ENCODE measurements around the gene PEX10. TPM values are rescaled to one million over a fixed set of nuclear protein-coding genes. Genes with fewer than 3 reads are reported as not detected.
A peak's percentile ranks its signal among the peaks of the same experiment; 100 is the strongest.
"Not testable (repeated sequence)": the region's sequence is repeated elsewhere in the genome, so short reads cannot be mapped to it uniquely, and the experiment has no call there.

The PEX10 gene
- total RNA-seq = 10 to 100 TPM; 11.7 to 13.2 (median 12.2) TPM
- total RNA-seq (2013) = 9.2 TPM
- total RNA-seq = 9.1 to 34.6 (median 18.0) reads per million in 29 experiments

DNA sequence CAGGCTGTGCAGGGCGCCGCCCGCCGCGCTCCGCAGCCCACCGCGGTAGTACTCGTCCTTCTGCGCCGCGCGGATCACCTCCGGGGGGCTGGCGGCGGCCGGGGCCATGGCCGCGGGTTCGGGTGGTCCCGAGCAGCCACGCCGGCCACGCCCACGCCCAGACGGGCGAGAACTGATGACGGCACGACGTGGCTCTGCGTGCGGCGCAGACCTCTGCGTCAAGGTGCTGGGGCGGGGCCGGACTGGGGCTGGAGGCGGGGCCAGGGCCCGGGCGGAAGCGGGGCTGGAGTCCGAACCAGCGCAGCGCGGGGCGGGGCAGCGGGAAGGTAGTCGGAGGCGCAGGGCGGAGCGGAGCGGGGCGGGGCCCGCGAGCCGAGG, at the start of gene PEX10:
TSS of gene PEX10 (minus strand) at position 170 of the 378 bp plus-strand sequence. CDS start at position 108, 62 bp downstream.
- CTCF ChIA-PET = no interaction called here
- Mint-ChIP-seq H3K27ac (peak within 1 kb of the TSS; percentile 59 to 79), H3K4me1 (peaks cover 31 to 49% (median 39%) of the 10 kb centered on the region in 3 donors), H3K27me3 (no peaks in the 10 kb centered on the region), H3K4me3 (peak within 1 kb of the TSS; percentile 79 to 84 (median 81)), H3K9me3 (no peaks in the 10 kb centered on the region), H3K36me3 (peaks cover 4% of the 10 kb centered on the region)
- Histone ChIP-seq H3K27me3 (replicated peaks in 1 of 2; ENCODE audit: control insufficient read depth in 2 of 2, extremely low read depth in 1 of 2, insufficient read depth in 2 of 2, low read length in 1 of 2) (no peaks in the 10 kb centered on the region), H3K4me3 (ENCODE audit: control insufficient read depth in 1 of 2, extremely low read depth in 1 of 2, low read length in 1 of 2) (peak within 1 kb of the TSS; percentile 60 to 76), H3K9me3 (no peaks in the 10 kb centered on the region), H3K4me1 (ENCODE audit: control insufficient read depth in 1 of 2, extremely low read depth in 1 of 2, insufficient read depth in 2 of 2, low read length in 2 of 2) (peaks cover 24 to 54% of the 10 kb centered on the region in 2 experiments), H3K27ac (ENCODE audit: low read length) (peak within 1 kb of the TSS; percentile 64), H3K36me3 (ENCODE audit: control insufficient read depth in 2 of 2, extremely low read depth in 1 of 2, insufficient read depth in 1 of 2, low read length in 1 of 2) (peaks cover 8 to 15% of the 10 kb centered on the region in 2 donors)
- POLR2A ChIA-PET = no interaction called here
- peak; percentile 91 to 99 (median 97) for DNase-seq
- WGBS (ENCODE audit: insufficient coverage) = under 1% methylated on average over 49 of the region's 55 CpGs
- peak; percentile 88 to 94 (median 90) for ATAC-seq (replicated peaks in 1 of 4)

DNA sequence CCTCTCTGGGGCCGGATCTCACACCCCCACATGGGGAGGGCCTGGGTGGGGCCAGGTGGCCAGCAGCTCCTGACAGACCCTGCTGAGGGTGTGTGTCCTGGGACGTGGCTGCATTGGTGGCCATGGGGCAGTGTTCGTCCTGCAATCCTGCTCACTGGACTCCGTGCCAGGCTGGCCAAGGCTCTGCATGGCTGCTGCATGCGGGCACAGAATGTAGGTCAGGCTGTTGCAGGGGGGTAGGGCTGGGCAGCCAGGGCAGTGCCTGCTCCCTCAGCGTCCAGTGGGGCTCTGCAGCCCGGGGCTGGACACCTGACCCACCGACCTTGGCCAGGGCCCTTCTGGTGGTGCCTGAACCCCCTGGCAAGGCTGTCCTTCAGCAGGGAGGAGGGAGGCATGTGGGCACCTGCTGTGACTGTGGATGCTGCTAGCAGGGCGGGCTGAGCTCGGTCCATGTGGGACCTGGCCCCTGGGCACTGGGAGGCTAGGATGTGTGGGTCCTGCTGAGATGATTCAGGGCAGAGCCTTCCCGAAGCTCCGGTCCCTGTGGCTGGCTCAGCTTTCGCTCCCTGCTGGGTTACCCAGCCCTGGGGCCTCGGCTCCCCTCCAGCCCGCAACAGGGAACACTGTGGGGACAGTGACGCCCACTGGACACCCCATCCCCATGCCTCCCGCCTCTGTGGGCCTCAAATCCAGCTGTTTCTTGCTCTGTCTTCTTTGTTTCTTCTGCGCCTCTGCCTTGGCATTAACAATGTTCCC, 48.8 kb upstream of the PEX10 start:
- H3K27ac ChIP-seq (ENCODE audit: low read length) = no peak overlapping the region
- H3K36me3 Mint-ChIP-seq = no peaks in the 10 kb centered on the region
- ATAC-seq (replicated peaks in 1 of 4) = no peak
- H3K4me3 ChIP-seq (ENCODE audit: control insufficient read depth in 1 of 2, extremely low read depth in 1 of 2, low read length in 1 of 2) = no peak overlapping the region
- ChIA-PET POLR2A (no interaction called here), CTCF (no interaction called here)
- no peak for DNase-seq
- H3K27ac Mint-ChIP-seq = no peak overlapping the region
- peaks cover 0 to 48% of the 10 kb centered on the region in 2 experiments for H3K27me3 ChIP-seq (replicated peaks in 1 of 2; ENCODE audit: control insufficient read depth in 2 of 2, extremely low read depth in 1 of 2, insufficient read depth in 2 of 2, low read length in 1 of 2)
- 76% methylated on average over 14 of the region's 18 CpGs for WGBS (ENCODE audit: insufficient coverage)
- no peak overlapping the region for H3K4me3 Mint-ChIP-seq
- H3K4me1 ChIP-seq (ENCODE audit: control insufficient read depth in 1 of 2, extremely low read depth in 1 of 2, insufficient read depth in 2 of 2, low read length in 2 of 2) = peaks cover 0 to 7% of the 10 kb centered on the region in 2 experiments
- peaks cover 6 to 13% of the 10 kb centered on the region in 2 donors for H3K27me3 Mint-ChIP-seq
- H3K9me3 Mint-ChIP-seq = no peaks in the 10 kb centered on the region
- no peaks in the 10 kb centered on the region for H3K36me3 ChIP-seq (ENCODE audit: control insufficient read depth in 2 of 2, extremely low read depth in 1 of 2, insufficient read depth in 1 of 2, low read length in 1 of 2)
- peaks cover 0 to 3% (median 2%) of the 10 kb centered on the region in 3 donors for H3K4me1 Mint-ChIP-seq
- H3K9me3 ChIP-seq = no peaks in the 10 kb centered on the region

DNA sequence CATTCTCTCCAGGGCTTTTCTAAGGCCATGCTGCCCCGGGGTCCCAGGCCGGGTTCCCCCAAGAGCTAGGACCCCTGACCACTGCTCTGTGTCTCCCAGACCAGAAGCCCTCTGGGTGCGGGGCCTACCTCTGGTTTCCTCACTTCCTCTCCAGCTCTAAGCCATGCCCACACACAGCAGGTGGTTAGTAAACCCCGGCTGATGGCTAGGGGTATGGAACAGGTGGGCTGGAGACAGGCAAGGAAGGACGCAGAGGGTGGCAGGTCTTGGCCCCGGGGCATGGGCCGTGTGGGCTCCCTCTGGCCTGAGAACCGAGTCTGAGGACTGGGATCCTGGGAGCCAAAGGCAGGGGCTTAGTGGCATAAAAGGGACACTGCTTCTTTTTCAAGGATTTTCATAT, 47.8 kb upstream of the PEX10 start:
- Histone ChIP-seq H3K4me3 (ENCODE audit: control insufficient read depth in 1 of 2, extremely low read depth in 1 of 2, low read length in 1 of 2) (no peak overlapping the region), H3K27ac (ENCODE audit: low read length) (no peak overlapping the region), H3K27me3 (replicated peaks in 1 of 2; ENCODE audit: control insufficient read depth in 2 of 2, extremely low read depth in 1 of 2, insufficient read depth in 2 of 2, low read length in 1 of 2) (peaks cover 0 to 38% of the 10 kb centered on the region in 2 experiments), H3K9me3 (no peaks in the 10 kb centered on the region), H3K36me3 (ENCODE audit: control insufficient read depth in 2 of 2, extremely low read depth in 1 of 2, insufficient read depth in 1 of 2, low read length in 1 of 2) (no peaks in the 10 kb centered on the region), H3K4me1 (ENCODE audit: control insufficient read depth in 1 of 2, extremely low read depth in 1 of 2, insufficient read depth in 2 of 2, low read length in 2 of 2) (no peaks in the 10 kb centered on the region)
- 69% methylated on average over 7 of the region's 8 CpGs for WGBS (ENCODE audit: insufficient coverage)
- Mint-ChIP-seq H3K4me3 (no peak overlapping the region), H3K27ac (no peak overlapping the region), H3K27me3 (peaks cover 6 to 11% of the 10 kb centered on the region in 2 donors), H3K9me3 (no peaks in the 10 kb centered on the region), H3K4me1 (peaks cover 0 to 3% (median 2%) of the 10 kb centered on the region in 3 donors), H3K36me3 (no peaks in the 10 kb centered on the region)
- DNase-seq = no peak
- POLR2A ChIA-PET = no interaction called here
- ATAC-seq (replicated peaks in 1 of 4) = no peak
- CTCF ChIA-PET = no interaction called here

DNA sequence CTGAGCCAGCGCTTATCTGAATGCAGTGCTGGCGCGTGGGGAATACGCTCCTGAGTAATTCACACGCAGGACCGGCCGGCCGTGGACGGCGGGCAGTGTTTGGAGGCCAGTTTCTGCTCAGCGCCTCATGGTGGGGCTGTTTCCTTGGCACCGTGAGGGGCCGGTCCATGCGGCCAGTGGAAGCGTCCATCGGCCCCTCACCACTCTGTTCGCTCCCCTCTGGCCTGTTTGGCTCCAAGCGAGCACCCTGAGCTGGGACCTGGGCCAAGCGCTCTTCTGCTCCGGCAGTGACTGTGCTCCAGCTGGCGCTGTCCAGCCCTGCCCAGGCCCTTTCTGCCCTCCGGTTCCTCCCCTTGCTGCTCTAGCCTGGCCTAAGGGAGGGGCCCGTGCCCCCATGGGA, 47.4 kb upstream of the PEX10 start:
- no peak overlapping the region for H3K27ac Mint-ChIP-seq
- no peaks in the 10 kb centered on the region for H3K4me1 ChIP-seq (ENCODE audit: control insufficient read depth in 1 of 2, extremely low read depth in 1 of 2, insufficient read depth in 2 of 2, low read length in 2 of 2)
- 84% methylated on average over 23 of the region's 23 CpGs for WGBS (ENCODE audit: insufficient coverage)

DNA sequence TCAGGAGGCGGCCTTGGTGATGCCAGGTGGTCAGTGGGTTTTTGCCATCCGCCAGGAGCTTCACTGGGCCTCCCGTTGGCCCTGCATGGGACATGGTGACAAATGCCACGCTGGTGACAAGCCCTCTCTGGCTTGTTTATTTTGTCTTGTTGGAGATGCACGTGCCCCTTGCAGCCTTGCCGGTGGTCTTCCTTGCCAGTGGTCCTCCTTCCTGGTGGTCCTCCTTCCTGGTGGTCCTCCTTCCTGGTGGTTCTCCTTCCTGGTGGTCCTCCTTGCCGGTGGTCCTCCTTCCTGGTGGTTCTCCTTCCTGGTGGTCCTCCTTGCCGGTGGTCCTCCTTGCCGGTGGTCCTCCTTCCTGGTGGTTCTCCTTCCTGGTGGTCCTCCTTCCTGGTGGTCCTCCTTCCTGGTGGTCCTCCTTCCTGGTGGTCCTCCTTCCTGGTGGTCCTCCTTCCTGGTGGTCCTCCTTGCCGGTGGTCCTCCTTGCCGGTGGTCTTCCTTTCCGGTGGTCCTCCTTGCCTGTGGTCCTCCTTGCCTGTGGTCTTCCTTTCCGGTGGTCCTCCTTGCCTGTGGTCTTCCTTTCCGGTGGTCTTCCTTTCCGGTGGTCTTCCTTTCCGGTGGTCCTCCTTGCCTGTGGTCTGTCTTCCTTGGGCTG, 46.9 kb upstream of the PEX10 start:
- not testable (repeated sequence) for H3K4me3 Mint-ChIP-seq

More for the DNA sequence above, 47.4 kb upstream of the PEX10 start:
- Histone ChIP-seq H3K36me3 (ENCODE audit: control insufficient read depth in 2 of 2, extremely low read depth in 1 of 2, insufficient read depth in 1 of 2, low read length in 1 of 2) (no peaks in the 10 kb centered on the region), H3K27ac (ENCODE audit: low read length) (no peak overlapping the region), H3K4me3 (ENCODE audit: control insufficient read depth in 1 of 2, extremely low read depth in 1 of 2, low read length in 1 of 2) (no peak overlapping the region), H3K9me3 (no peaks in the 10 kb centered on the region), H3K27me3 (replicated peaks in 1 of 2; ENCODE audit: control insufficient read depth in 2 of 2, extremely low read depth in 1 of 2, insufficient read depth in 2 of 2, low read length in 1 of 2) (peaks cover 0 to 34% of the 10 kb centered on the region in 2 experiments)
- ChIA-PET CTCF (no interaction called here), POLR2A (no interaction called here)
- no peaks in the 10 kb centered on the region for H3K9me3 Mint-ChIP-seq
- peaks cover 0 to 3% (median 2%) of the 10 kb centered on the region in 3 donors for H3K4me1 Mint-ChIP-seq
- H3K4me3 Mint-ChIP-seq = no peak overlapping the region
- H3K27me3 Mint-ChIP-seq = peaks cover 6 to 10% of the 10 kb centered on the region in 2 donors
- DNase-seq = no peak
- no peaks in the 10 kb centered on the region for H3K36me3 Mint-ChIP-seq
- no peak for ATAC-seq (replicated peaks in 1 of 4)

DNA sequence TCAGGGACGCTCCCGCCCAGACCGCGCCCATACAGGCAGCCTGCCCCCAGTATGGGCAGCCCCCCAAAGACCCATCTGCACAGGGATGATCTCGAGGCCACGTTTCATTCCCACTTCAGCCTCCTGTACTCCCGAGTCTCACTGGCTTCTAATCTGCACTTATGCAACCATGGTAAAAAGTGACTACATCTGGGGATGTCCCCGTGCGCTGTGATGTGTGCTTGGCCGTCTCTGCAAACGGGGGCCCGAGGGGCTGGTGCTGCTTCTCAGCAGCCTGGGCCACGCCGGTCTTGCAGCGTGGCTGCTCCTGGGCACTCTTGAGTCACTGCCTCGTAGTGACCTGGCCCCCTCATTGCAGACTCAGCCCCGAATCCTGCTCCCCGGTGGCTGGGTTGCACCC, 46.3 kb upstream of the PEX10 start:
- no peak overlapping the region for H3K27ac Mint-ChIP-seq

More for the DNA sequence above, 46.9 kb upstream of the PEX10 start:
- WGBS (ENCODE audit: insufficient coverage) = 83% methylated on average over 6 of the region's 16 CpGs
- H3K27me3 Mint-ChIP-seq; ATAC-seq (replicated peaks in 1 of 4); H3K4me3 ChIP-seq (ENCODE audit: control insufficient read depth in 1 of 2, extremely low read depth in 1 of 2, low read length in 1 of 2); H3K9me3 ChIP-seq; H3K9me3 Mint-ChIP-seq; POLR2A ChIA-PET; H3K27ac ChIP-seq (ENCODE audit: low read length); H3K27ac Mint-ChIP-seq; CTCF ChIA-PET; H3K4me1 ChIP-seq (ENCODE audit: control insufficient read depth in 1 of 2, extremely low read depth in 1 of 2, insufficient read depth in 2 of 2, low read length in 2 of 2); DNase-seq; H3K36me3 ChIP-seq (ENCODE audit: control insufficient read depth in 2 of 2, extremely low read depth in 1 of 2, insufficient read depth in 1 of 2, low read length in 1 of 2); H3K36me3 Mint-ChIP-seq; H3K4me1 Mint-ChIP-seq: not testable (repeated sequence)
- H3K27me3 ChIP-seq (replicated peaks in 1 of 2; ENCODE audit: control insufficient read depth in 2 of 2, extremely low read depth in 1 of 2, insufficient read depth in 2 of 2, low read length in 1 of 2) = peaks cover 0 to 29% of the 10 kb centered on the region in 2 experiments

More for the DNA sequence above, 46.3 kb upstream of the PEX10 start:
- ChIA-PET POLR2A (no interaction called here), CTCF (no interaction called here)
- H3K27me3 ChIP-seq (replicated peaks in 1 of 2; ENCODE audit: control insufficient read depth in 2 of 2, extremely low read depth in 1 of 2, insufficient read depth in 2 of 2, low read length in 1 of 2) = peaks cover 0 to 23% of the 10 kb centered on the region in 2 experiments
- H3K4me1 ChIP-seq (ENCODE audit: control insufficient read depth in 1 of 2, extremely low read depth in 1 of 2, insufficient read depth in 2 of 2, low read length in 2 of 2) = no peaks in the 10 kb centered on the region
- Mint-ChIP-seq H3K4me1 (peaks cover 0 to 2% (median 2%) of the 10 kb centered on the region in 3 donors), H3K36me3 (no peaks in the 10 kb centered on the region), H3K9me3 (no peaks in the 10 kb centered on the region), H3K4me3 (no peak overlapping the region), H3K27me3 (peaks cover 0 to 3% of the 10 kb centered on the region in 2 donors)
- H3K36me3 ChIP-seq (ENCODE audit: control insufficient read depth in 2 of 2, extremely low read depth in 1 of 2, insufficient read depth in 1 of 2, low read length in 1 of 2) = no peaks in the 10 kb centered on the region
- H3K4me3 ChIP-seq (ENCODE audit: control insufficient read depth in 1 of 2, extremely low read depth in 1 of 2, low read length in 1 of 2) = no peak overlapping the region
- no peaks in the 10 kb centered on the region for H3K9me3 ChIP-seq
- DNase-seq = no peak
- no peak overlapping the region for H3K27ac ChIP-seq (ENCODE audit: low read length)
- ATAC-seq (replicated peaks in 1 of 4) = no peak
- WGBS (ENCODE audit: insufficient coverage) = 83% methylated on average over 15 of the region's 18 CpGs

All from T-cell (primary cell).